Neutrophil (primary cell): ENCODE measurements around the gene WDFY4.

Experiments
- H3K27ac ChIP-seq: fragments of 200-600 bp; sonication (generic); 2 replicates; pipeline ENCODE4 v1.5.1; 2016; ENCODE audit warnings: mild to moderate bottlenecking, moderate library complexity
- H3K27me3 ChIP-seq: fragments of 200-600 bp; sonication (generic); 2 replicates; pipeline ENCODE4 v1.6.0; 2016; ENCODE audit warnings: mild to moderate bottlenecking
- H3K36me3 ChIP-seq: fragments of 200-600 bp; sonication (generic); 2 replicates; pipeline ENCODE4 v1.5.1; 2017
- H3K4me1 ChIP-seq, 2 experiments: fragments of 200-600 bp in 1 of 2; sonication (generic) in 1 of 2; 1 replicate in 1 of 2; 2 replicates in 1 of 2; pipeline versions ENCODE4 v1.5.1 to v1.6.1; 2013 to 2016; ENCODE audit warnings: low read depth in 1 of 2, low read length in 1 of 2, mild to moderate bottlenecking in 1 of 2, moderate library complexity in 1 of 2; ENCODE audit not compliant: control insufficient read depth in 1 of 2, insufficient read depth in 1 of 2
- H3K4me3 ChIP-seq, 2 experiments: fragments of 200-600 bp in 1 of 2; sonication (generic) in 1 of 2; 1 replicate in 1 of 2; 2 replicates in 1 of 2; pipeline ENCODE4 v1.5.1; 2013 to 2016; ENCODE audit warnings: low read depth in 1 of 2, low read length in 1 of 2, mild to moderate bottlenecking in 1 of 2, moderate library complexity in 1 of 2
- H3K9me3 ChIP-seq: fragments of 200-600 bp; sonication (generic); 2 replicates; pipeline ENCODE4 v1.5.1; 2016
- CTCF ChIP-seq: fragments of 200-600 bp; sonication (generic); IDR thresholded peaks from 2 replicates; pipeline ENCODE4 v1.5.1; 2016; ENCODE audit warnings: antibody characterized with exemption

Gene WDFY4

DNA sequence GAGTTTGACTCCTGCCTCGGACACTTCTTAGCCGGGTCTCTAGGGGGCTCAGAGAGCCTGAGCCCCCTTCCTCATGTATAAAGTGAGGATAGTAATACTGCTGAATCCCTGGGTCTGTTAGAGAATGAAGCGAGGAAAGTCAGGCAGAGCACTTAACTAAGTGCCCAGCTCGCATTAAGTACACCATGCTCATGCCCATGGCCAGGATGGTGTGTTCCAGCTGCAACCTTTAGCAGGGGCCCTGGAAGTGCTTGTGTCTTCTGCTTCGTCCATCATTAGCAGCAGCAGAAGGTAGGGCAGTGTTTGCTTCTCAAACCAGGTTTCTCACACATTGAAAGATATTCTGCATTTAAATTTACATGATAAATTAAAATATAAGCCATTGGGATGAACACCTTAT, 27.3 kb upstream of the WDFY4 start:
- no peak overlapping the region for H3K27ac ChIP-seq
- H3K4me3 ChIP-seq: no peak overlapping the region
- peaks cover 32 to 35% of the 10 kb centered on the region in 2 experiments for H3K4me1 ChIP-seq
- H3K27me3 ChIP-seq: peaks cover 44% of the 10 kb centered on the region
- TF ChIP-seq CTCF: no peak
- no peaks in the 10 kb centered on the region for H3K9me3 ChIP-seq
- no peaks in the 10 kb centered on the region for H3K36me3 ChIP-seq

DNA sequence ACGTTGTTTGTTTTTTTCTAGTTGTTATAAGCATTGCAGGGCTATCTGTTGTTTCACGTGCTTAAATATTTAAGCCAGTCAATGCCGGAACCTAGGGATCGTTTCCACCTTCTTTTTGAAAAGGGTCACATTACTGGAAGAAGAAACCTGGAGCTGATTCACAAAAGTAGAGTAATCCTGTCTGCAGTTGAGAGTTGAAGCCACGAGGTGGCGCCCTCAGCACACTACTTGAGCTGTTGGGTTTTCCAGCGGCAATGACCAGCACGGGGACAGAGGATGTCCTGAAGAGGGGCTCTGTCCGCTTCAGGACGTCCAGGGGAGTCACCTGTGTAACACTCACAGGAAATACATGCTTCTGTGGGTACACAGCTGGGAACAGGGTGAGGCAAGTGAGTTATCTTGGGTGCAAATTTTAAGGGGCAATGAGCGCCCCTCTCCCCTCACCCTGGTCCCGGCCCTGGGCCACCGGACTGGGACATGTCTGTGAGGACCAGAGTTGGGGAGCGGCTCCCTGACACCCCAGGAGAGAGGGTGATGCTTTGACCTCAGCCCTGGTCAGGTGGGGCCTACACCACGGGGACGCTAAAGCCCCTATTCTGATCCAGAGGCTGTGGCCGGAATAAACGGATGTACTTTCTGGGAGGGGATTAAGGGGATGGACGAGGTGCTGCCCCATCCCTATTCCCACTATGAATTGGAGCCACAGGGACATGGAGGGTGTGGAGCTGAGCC, 26.3 kb upstream of the WDFY4 start:
- no peaks in the 10 kb centered on the region for H3K9me3 ChIP-seq
- H3K4me1 ChIP-seq: peaks cover 36 to 41% of the 10 kb centered on the region in 2 experiments
- no peak overlapping the region for H3K4me3 ChIP-seq
- peak; percentile 91 for TF ChIP-seq CTCF
- H3K36me3 ChIP-seq: no peaks in the 10 kb centered on the region
- H3K27me3 ChIP-seq: peaks cover 34% of the 10 kb centered on the region
- H3K27ac ChIP-seq: no peak overlapping the region

DNA sequence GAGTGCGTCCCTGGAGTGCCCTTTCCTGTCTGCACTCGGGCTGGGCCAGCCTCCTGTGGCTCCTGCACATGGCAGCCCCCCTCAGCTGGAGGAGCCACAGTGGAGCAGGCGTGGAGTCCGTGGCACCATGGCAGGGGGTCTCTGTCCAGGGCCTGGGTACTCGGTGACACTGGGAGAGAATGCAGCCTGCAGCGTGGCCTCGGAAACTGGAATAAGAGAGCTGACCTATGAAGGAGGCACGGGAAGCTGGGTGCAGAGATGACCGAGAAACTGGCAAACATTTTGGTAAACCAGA, 25.8 kb upstream of the WDFY4 start:
- Histone ChIP-seq H3K27me3 (peaks cover 29% of the 10 kb centered on the region), H3K27ac (no peak overlapping the region), H3K36me3 (no peaks in the 10 kb centered on the region), H3K4me1 (peaks cover 36 to 41% of the 10 kb centered on the region in 2 experiments), H3K4me3 (no peak overlapping the region), H3K9me3 (no peaks in the 10 kb centered on the region)
- no peak for TF ChIP-seq CTCF

DNA sequence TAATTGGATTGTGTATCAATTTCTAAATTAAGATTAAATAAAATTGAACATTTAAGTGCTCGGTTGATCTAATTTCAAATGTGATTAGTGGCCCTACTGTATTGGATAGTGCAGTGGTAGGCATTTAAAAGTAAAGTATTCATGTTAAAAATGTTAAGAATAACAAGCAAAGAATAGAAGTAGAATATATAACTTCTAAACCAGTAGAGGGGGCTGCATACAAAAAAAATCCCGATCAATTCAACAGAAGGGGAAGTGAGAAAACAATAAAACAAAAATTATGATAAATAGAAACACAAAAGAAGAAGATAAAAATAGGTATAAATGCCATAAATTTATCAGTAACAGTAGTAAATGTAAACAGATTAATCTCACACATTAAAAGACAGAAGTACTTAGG, 24.9 kb upstream of the WDFY4 start:
- Histone ChIP-seq H3K36me3 (no peaks in the 10 kb centered on the region), H3K27ac (no peak overlapping the region), H3K4me3 (no peak overlapping the region), H3K9me3 (no peaks in the 10 kb centered on the region), H3K27me3 (peaks cover 22% of the 10 kb centered on the region), H3K4me1 (peaks cover 33 to 41% of the 10 kb centered on the region in 2 experiments)
- no peak for TF ChIP-seq CTCF

DNA sequence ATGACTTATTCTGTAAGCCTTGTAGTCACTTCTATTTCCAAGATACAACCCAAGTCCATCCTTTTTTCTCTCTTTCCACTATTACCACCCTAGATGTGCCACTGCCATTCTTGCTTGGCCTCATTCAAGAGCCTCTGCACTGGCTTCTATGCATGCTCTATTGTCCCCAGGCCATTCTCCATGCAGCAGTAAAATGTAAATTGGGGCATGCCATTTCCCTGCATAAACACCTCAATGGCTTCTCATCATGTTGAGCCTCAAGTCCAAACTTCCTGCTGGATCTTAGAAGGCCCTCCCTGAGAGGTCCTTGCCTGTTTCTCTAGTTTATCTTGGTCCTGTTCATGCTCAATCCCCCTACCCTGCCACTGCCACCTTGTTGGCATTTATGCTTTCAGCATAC, 23.2 kb upstream of the WDFY4 start:
- peak overlapping the region; percentile 44 for H3K27ac ChIP-seq
- peaks cover 20 to 26% of the 10 kb centered on the region in 2 experiments for H3K4me1 ChIP-seq
- no peaks in the 10 kb centered on the region for H3K9me3 ChIP-seq
- TF ChIP-seq CTCF: no peak
- no peaks in the 10 kb centered on the region for H3K36me3 ChIP-seq
- peaks cover 10% of the 10 kb centered on the region for H3K27me3 ChIP-seq
- H3K4me3 ChIP-seq: no peak overlapping the region
